OCI-LY7 (cell line): ENCODE data around the gene MRPL12. TPM values are rescaled to one million over a fixed set of nuclear protein-coding genes. Genes with fewer than 3 reads are reported as not detected.
A peak's percentile ranks its signal among the peaks of the same experiment; 100 is the strongest.

Source experiments
- BruUV-seq: library from RNA; stranded (reverse); fragments of 400-500 nt; replicated peaks from 2 replicates; lab custom pipeline; 2021; lab: Mats Ljungman, UMichigan
- CTCF ChIA-PET: fragments of 300-600 bp; sonication (Branson Sonifier 250); formaldehyde crosslinking; loops from one replicate; lab custom pipeline; 2022; ENCODE audit warnings: antibody characterized with exemption; ENCODE audit not compliant: unreplicated experiment; lab: Charles Lee
- POLR2A ChIA-PET: fragments of 300-600 bp; sonication (Branson Sonifier 250); formaldehyde crosslinking; loops from one replicate; lab custom pipeline; 2022; ENCODE audit warnings: antibody characterized with exemption; lab: Charles Lee
- DNase-seq: peaks from one replicate; pipeline ENCODE4 v3.0.0-alpha.2; 2015; ENCODE audit warnings: low spot score
- H2AFZ ChIP-seq: fragments of 200-600 bp; sonication (generic), shearing (Covaris generic); 2 replicates; pipeline ENCODE4 v1.6.1; 2014; ENCODE audit warnings: mild to moderate bottlenecking, antibody characterized with exemption, low read length, moderate library complexity
- H3K27ac ChIP-seq: fragments of 200-600 bp; sonication (generic); 2 replicates; pipeline ENCODE4 v1.5.1; 2014; ENCODE audit warnings: mixed run types, low read depth, mild to moderate bottlenecking, moderate library complexity, low read length, inconsistent platforms; ENCODE audit not compliant: poor library complexity, severe bottlenecking
- H3K36me3 ChIP-seq: fragments of 200-600 bp; sonication (generic); 2 replicates; pipeline ENCODE4 v1.6.1; 2014; ENCODE audit warnings: mild to moderate bottlenecking, antibody characterized with exemption, low read length, moderate library complexity, mixed read lengths; ENCODE audit not compliant: insufficient read depth
- H3K4me1 ChIP-seq: fragments of 200-600 bp; sonication (generic); 2 replicates; pipeline ENCODE4 v1.5.1; 2014; ENCODE audit warnings: mild to moderate bottlenecking, low read length; ENCODE audit not compliant: insufficient read depth, poor library complexity, severe bottlenecking
- H3K4me2 ChIP-seq: fragments of 200-600 bp; sonication (generic); 2 replicates; pipeline ENCODE4 v1.6.1; 2014; ENCODE audit warnings: mild to moderate bottlenecking, low read length
- H3K4me3 ChIP-seq: fragments of 200-600 bp; sonication (generic); 2 replicates; pipeline ENCODE4 v1.5.1; 2014; ENCODE audit warnings: mild to moderate bottlenecking, low read depth, low read length; ENCODE audit not compliant: poor library complexity, severe bottlenecking
- H3K79me2 ChIP-seq: fragments of 200-600 bp; sonication (generic); 2 replicates; pipeline ENCODE4 v1.6.1; 2016; ENCODE audit warnings: low read depth, mild to moderate bottlenecking, low read length, moderate library complexity, mixed read lengths; ENCODE audit not compliant: insufficient read depth
- H3K9me2 ChIP-seq: fragments of 200-600 bp; sonication (generic); 2 replicates; pipeline ENCODE4 v1.6.1; 2016; ENCODE audit warnings: mild to moderate bottlenecking, low read length, mixed read lengths; ENCODE audit not compliant: insufficient read depth
- H3K9me3 ChIP-seq: fragments of 200-600 bp; sonication (generic); 2 replicates; pipeline ENCODE4 v1.6.1; 2014; ENCODE audit warnings: mild to moderate bottlenecking, mixed run types, low read length, mixed read lengths
- H4K20me1 ChIP-seq: fragments of 200-600 bp; sonication (generic); 2 replicates; pipeline ENCODE4 v1.6.1; 2014; ENCODE audit warnings: mild to moderate bottlenecking, antibody characterized with exemption, low read length, moderate library complexity, mixed read lengths; ENCODE audit not compliant: insufficient read depth
- EZH2phosphoT487 ChIP-seq: fragments of 200-600 bp; sonication (generic); IDR thresholded peaks from 2 replicates; pipeline ENCODE4 v1.6.1; 2018; ENCODE audit warnings: low read depth, borderline replicate concordance, mild to moderate bottlenecking, mixed run types, antibody characterized with exemption, low read length, moderate library complexity, mixed read lengths
- intact Hi-C: fragments of 100-400 bp; cut with micrococcal nuclease; formaldehyde crosslinking; loops from one replicate; pipeline ENCODE4 v1.10.0; 2022; ENCODE audit not compliant: unreplicated experiment
- total RNA-seq, 2 experiments: library from RNA; depleted of rRNA in 1 of 2; stranded (reverse); fragments of >200 nt in 1 of 2; shearing (Covaris generic) in 1 of 2; gene quantifications; 2 replicates each; pipeline ENCODE4 v1.2.3, GENCODE V29; 2014 to 2022
- TF ChIP-seq, protein P1 (sequence below): fragments of 200-600 bp; sonication (generic); conservative IDR thresholded peaks from 2 replicates; pipeline ENCODE4 v1.5.1; 2014; ENCODE audit warnings: mild to moderate bottlenecking, antibody characterized with exemption, low read length, moderate library complexity, mixed read lengths

Gene MRPL12
- total RNA-seq, 2 experiments from 2014 or later = 67.2 to 189 TPM

- TSS peak; percentile 32 for BruUV-seq
- no peak overlapping the region for H3K4me3 ChIP-seq
- H3K27ac ChIP-seq = no peak overlapping the region
- ChIA-PET POLR2A (no interaction called here), CTCF (no interaction called here)
- no peak overlapping the region for H3K4me2 ChIP-seq
- H3K4me1 ChIP-seq = peaks cover 25% of the 10 kb centered on the region
- DNase-seq = no peak
- H3K79me2 ChIP-seq = peaks cover 50% of the 10 kb centered on the region
- intact Hi-C loops = no loop called here
- no peak for TF ChIP-seq EZH2phosphoT487
- TF ChIP-seq, protein P1, sequence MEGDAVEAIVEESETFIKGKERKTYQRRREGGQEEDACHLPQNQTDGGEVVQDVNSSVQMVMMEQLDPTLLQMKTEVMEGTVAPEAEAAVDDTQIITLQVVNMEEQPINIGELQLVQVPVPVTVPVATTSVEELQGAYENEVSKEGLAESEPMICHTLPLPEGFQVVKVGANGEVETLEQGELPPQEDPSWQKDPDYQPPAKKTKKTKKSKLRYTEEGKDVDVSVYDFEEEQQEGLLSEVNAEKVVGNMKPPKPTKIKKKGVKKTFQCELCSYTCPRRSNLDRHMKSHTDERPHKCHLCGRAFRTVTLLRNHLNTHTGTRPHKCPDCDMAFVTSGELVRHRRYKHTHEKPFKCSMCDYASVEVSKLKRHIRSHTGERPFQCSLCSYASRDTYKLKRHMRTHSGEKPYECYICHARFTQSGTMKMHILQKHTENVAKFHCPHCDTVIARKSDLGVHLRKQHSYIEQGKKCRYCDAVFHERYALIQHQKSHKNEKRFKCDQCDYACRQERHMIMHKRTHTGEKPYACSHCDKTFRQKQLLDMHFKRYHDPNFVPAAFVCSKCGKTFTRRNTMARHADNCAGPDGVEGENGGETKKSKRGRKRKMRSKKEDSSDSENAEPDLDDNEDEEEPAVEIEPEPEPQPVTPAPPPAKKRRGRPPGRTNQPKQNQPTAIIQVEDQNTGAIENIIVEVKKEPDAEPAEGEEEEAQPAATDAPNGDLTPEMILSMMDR = no peak
- H3K9me3 ChIP-seq = no peaks in the 10 kb centered on the region
- H2AFZ ChIP-seq = no peak overlapping the region
- H3K9me2 ChIP-seq = no peaks in the 10 kb centered on the region
- H3K36me3 ChIP-seq = peaks cover 85% of the 10 kb centered on the region
- peaks cover 12% of the 10 kb centered on the region; the same call in 1 of the 2 replicates for H4K20me1 ChIP-seq
Measured at GRCh38 chr17:81705518-81706231, 2.5 kb downstream of the MRPL12 start.

DNA sequence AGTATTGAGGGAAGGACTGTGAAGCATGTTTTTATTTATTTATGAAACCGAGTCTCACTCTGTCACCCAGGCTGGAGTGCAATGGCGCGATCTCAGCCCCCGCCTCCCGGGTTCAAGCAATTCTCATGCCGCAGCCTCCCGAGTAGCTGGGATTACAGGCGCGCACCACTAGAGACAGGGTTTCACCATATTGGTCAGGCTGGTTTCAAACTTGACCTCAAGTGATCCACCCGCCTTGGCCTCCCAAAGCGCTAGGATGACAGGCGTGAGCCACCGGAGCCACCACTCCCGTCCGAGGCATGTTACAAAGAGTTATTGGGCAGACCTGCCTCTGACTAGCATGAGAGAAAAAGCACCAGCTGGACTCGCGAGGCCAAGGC, 3.1 kb downstream of the MRPL12 start:
- ChIA-PET CTCF (no interaction called here), POLR2A (no interaction called here)
- Histone ChIP-seq H3K9me2 (no peaks in the 10 kb centered on the region), H3K4me3 (no peak overlapping the region), H3K4me1 (peaks cover 25% of the 10 kb centered on the region), H3K79me2 (peaks cover 45% of the 10 kb centered on the region), H3K36me3 (peaks cover 80% of the 10 kb centered on the region), H3K4me2 (no peak overlapping the region), H2AFZ (no peak overlapping the region), H3K9me3 (no peaks in the 10 kb centered on the region), H3K27ac (no peak overlapping the region), H4K20me1 (peaks cover 10% of the 10 kb centered on the region; the same call in 1 of the 2 replicates)
- TF ChIP-seq EZH2phosphoT487 = no peak
- TF ChIP-seq, protein P1 = no peak
- BruUV-seq = no TSS peak
- no peak for DNase-seq
- intact Hi-C loops = no loop called here
